Right lobe of liver (tissue), 4 donors: ENCODE results near the gene TNFRSF12A.
A peak's percentile ranks its signal among the peaks of the same experiment; 100 is the strongest.

Source experiments
- CTCF ChIP-seq, 4 donors: fragments of 200-600 bp in 3 of 4; fragments of 450-650 bp in 1 of 4; IDR thresholded peaks; one replicate each; pipeline versions ENCODE4 v1.5.1 to v1.8.0; 2016 to 2022; ENCODE audit warnings: antibody characterized with exemption in 4 of 4, mild to moderate bottlenecking in 2 of 4
- POLR2A ChIP-seq: fragments of 450-650 bp; IDR thresholded peaks from one replicate; pipeline ENCODE4 v1.6.1; 2017; ENCODE audit warnings: antibody characterized with exemption, mild to moderate bottlenecking
- donor health status: DM: no; HTN: no; CAD: no.
- donor health status: DM: no; HTN: no; CAD: no.
- donor health status: DM: no; HTN: yes; CAD: no.

- TF ChIP-seq CTCF (IDR thresholded peaks at IDR 0.05): no peak
- TF ChIP-seq POLR2A: peak; percentile 57
These were observed 15.3 kb upstream of the TNFRSF12A start for GRCh38 chr16:3004781-3005284.
